Measurements from ENCODE around the gene DEAF1.
"Not testable (repeated sequence)": the region's sequence is repeated elsewhere in the genome, so short reads cannot be mapped to it uniquely, and the experiment has no call there.

Gene DEAF1

DNA sequence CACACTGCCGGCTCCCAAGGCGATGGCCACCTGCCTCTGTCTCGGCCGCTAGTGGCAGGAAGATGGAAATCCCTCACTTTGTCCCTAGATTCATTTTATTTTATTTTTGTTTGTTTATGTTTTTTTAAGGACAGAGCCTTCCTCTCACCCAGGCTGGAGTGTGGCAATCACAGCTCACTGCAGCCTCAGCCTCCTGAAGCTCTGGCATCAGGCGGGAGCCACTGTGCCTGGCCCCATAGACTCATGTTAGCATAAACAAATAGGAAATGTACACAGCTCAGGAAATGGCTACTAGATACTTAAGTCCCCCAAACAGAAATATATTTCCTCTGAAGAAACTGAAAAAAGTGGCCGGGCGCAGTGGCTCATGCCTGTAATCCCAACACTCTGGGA, 4.1 kb upstream of the DEAF1 start:
- DNase-seq = no peak

DNA sequence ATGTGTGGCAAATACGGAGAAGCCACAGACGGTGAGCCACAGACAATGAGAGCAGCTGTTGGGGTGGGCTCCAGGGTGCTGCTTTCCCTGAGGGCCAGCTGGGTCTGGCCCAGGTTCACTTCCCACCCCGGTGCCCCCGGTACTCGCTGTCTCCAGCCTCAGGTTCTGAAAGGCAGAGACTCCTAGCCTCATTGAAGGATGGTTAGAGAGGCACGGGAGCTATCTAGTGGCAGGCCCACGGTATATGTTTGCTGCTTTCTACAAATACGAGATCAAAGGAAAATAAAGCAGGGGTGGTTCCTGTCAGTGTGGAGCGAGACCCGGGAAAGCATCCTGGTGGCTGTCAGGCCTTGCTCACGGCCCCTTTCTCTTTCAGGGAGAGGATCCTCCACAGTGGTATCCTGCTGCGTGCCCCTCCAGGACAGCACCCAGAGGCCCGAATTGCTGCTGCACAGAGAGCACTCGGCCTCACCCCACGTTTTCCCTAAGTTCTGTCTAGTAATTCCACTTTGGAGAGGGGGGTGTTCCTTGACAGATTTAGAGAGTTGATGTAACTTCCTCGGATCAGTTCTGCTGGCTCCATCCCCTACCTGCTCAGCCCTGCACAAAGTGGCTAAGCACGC, 3.6 kb upstream of the DEAF1 start:
- DNase-seq = no peak

DNA sequence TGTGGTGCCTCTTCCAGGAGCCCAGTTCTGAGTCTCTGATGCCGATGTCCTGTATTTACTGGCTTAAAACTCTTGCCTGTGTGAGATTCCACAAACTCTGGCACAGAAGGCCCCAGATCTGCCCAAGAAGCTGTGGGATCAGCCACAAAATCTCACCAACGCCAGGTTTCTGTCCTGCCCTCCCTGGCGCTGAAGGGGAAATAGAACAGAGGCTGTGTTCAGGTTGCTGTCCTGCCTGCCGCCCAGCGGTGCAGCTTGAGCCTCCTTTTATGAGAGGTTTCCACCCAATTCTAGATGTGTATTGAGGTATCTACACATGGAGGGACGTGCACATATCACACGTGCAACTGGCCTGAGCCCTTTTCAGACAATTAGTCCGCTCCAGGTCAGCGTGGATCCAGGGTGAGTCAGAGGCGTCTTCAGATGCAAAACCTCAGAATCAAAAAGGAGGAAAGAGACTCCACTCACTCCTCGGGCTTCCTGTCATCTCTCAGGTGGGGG, 2.8 kb upstream of the DEAF1 start:
- DNase-seq = no peak

DNA sequence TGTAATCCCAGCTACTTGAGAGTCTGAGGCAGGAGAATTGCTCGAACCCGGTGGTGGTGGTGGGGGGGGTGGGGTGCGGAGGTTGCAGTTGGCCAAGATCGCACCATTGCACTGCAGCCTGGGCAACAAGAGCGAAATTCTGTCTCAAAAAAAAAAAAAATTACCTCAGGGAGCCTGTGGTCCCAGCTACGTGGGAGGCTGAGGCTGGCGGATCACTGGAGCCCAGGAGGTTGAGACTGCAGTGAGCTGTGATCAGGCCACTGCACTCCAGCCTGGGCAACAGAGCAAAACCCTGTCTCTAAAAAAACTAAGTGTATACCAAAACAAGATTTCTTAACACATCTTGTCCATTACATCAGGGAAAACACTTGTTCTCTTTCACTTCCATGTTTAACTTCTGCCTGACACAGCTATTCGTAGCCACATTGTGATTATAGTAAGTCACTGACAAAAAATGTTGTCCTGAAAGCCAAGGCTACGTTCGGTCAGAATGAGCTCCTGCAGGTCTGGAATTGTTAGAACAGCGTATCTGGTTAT, 2.0 kb upstream of the DEAF1 start:
- DNase-seq = no peak

DNA sequence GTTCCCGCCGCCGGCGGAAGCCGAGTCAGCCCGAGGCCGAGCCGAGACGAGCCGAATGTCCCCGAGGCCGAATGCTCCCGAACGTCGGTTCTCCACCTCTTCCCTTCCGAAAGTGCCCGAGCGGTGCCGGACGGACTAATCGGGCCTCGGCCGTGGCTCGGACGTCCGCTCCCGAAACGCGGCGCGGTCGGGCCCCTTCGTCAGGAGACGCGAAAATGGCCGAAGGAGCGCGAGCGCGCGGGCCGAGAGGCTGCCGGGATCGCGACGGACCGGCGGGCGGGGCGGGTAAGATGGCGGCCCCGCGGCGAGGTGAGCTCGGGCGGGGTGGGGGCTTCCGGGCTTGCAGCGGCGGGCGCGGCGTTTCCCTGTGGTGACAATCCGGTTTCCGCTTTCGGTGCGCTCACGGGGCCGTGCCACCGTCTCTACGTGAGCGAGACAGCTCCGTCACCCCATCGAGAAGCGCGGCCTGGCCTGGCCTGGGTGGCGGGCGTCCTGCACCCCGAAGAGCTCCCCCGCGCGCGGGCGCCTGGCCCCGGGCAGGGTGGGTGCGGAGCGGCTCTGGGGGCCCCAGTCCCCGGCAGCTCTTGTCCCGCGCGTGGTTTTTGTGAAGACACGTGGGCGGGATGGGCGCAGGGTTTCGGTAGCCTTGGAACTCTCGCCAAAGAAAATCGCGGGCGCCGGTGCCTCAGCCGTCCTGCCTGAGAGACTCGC, 671 bp upstream of the DEAF1 start, which contains the start of gene TMEM80:
TMEM80 (plus strand) TSS at position 279 of the 711 bp plus-strand sequence; CDS start at position 291, 12 bp downstream.
- peak; percentile 98 for DNase-seq

DNA sequence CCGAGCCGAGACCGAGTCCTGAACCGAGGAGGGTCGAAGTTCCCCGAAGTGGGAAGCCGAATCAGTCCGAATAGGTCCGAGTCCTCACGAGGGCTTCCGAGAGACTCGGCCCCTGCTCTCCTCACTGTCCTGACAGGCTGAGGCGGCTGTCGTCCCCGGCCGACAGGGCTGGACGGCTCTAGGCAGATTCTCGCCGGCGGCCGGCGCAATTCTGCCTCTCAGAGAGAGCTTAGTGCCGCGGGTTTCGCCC, 191 bp upstream of the DEAF1 start:
- no peak for DNase-seq

DNA sequence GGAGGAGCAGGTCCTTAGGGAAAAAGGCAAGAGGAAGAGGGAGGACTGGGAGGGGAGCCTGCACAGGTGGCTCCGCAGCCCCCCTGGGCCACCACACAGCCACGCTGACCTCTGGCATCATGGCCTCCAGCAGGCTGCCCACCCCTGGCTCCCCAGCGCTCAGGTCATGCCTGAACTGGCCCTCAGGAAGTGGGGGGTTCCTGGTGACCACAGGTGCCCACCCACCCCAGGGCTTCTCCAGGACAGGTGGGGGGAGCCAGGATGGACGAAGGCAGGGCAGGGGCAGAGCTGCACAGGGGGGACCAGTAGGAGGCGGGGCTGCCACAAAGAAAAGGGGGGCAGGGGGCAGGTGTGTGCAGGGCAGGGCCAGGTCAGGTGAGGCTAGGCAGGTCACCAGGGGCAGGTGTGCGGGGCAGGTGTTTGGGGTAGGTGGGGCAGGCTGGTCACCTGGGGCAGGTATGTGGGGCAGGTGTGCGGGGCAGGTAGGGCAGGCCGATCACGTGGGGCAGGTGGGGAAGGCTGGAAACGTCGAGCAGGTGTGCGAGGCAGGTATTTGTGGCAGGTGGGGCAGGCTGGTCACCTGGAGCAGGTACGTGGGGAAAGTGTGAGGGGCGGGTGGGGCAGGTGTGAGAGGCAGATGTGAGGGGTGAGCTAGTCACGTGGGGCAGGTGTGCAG, 997 bp downstream of the DEAF1 start:
- no peak for DNase-seq

DNA sequence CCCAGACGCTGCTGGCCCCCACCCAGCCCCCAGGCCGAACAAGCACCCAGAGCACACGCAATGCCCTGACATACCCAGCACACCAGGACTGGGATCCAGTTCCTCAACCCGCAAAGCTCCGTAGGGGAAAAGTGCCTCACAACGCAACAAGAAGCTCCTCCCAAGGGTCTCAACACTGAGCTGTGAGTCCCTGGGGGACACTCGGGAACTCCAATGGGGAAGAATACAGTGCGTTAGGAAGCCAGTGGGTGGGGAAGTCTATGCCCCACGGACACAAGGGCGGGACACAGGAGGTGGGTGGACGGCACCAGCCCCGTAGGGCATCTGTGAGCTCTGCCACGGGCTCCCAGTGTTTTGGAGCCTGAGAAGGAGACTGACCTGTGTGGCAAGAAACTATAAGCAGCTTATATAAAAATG, 1.6 kb downstream of the DEAF1 start:
- no peak for DNase-seq

DNA sequence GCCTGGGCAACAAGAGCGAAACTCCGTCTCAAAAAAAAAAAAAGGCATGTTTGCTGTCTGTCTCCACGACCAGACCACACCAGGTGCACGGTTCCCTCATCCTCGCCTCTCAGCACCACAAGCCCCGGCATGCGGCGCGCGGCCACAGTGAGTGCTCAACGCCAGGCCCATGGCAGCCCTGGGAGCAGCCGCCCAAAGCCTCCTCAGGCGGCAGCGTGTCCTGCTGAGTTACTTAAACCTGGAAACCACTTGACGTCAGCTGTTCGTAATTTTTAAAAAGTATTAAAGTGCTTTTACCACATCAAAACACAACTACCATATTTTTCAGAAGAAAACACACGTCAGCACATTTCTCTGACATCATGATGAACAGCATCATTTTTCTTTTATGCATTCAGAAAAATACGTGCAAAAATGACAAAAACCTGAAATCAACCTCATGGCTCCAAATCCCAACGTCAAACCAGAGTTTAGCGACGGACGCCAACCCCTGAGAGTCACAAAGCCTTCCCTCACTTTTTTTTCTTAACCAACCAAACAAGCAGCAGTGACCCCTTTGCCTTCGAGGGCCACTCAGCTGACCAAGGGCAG, 2.1 kb downstream of the DEAF1 start:
- DNase-seq = no peak

DNA sequence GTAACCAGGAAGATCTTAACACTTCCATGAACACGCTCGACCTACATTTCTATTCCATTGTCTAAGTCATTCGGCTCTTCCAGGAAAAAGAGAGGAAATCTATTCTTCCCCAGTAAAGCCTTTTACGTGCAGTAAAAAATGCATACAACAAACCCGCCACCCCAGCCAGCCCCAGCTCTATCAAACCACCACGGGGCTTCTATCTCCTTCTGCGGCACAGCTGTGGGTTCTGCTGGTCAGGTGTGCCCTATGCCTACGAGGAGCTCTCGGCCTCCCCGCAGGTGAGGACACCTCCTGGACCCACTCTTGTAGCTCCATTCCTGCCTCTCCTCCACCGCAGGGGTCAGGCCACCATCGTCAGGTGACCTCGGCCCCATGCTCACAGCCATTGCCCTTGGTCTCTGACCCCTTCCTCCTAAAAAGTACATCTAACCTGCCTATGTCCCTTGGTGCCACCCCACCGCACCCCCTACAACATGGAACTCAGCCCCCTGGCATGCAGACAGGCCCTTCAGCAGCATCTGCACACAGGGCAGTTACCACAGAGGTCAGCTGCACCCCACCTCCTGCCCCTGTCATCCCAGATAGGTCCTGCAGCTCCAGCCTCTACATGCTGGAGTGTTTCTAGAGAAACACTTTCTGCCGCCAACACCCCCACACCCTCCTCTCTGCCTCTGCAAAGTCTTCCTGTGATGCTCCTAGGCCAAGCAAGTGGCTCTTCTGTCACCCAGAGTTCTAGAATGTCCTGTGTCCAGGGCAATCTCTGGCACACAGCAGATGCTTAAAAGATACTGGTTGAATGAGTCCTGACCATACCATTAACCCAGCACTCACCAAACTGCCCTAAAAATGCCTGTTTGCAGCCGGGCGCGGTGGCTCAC, 3.1 kb downstream of the DEAF1 start:
- DNase-seq = no peak

DNA sequence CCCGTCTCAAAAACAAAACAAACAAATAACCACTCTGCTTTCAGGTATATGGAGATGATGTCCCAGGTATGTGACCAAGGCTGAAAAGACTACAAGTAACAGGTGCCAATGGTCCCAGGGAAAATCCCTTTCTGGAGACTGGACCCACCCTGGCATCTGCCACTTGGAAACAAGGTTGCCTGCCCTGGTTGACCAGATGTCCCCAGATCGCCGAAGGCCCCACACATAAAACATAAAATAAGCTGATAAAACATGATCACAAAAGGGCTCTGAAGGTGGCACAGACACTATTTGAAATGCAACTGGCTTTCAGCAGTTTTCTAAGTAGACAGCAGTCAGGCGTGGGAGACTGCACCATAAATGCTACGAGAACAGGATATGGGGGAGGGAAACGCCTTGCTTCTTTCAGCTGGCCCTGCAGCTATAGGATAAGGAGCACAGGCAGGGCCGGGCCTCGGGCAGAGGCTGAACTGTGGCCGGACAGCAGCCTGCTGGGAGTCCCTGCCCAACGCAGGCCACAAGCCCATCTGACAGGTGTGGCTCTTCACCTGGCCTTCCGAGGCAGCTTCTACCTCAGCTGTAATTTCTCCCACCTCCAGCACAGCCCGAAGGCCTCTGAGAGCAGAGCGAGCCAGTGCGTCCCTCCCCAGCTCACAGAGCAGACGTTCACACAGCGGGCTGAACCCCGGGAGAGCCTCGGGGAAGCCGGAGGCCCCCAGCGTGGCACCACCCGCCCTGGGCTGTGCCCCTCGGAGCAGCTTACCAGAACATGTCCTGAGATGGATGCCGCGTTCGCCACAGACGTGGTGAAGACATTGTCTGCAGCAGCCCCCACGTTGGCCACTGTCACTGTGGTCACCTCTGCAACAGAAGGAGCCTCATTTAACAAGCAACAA, 4.0 kb downstream of the DEAF1 start:
- DNase-seq = no peak

DNA sequence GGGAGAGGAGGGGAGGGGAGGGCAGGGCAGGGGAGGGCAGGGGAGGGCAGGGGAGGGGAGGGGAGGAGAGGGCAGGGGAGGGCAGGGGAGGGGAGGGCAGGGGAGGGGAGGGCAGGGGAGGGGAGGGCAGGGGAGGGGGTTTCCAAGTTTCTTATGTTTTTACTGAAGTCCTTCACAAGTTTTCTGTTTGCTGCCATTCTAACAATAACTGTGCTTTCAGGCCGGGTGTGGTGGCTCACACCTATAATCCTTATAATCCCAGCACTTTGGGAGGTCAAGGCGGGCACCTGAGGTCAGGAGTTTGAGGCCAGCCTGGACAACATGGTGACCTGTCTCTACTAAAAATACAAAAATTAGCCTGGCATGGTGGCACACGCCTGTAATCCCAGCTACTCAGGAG, 4.8 kb downstream of the DEAF1 start:
- not testable (repeated sequence) for DNase-seq

DNA sequence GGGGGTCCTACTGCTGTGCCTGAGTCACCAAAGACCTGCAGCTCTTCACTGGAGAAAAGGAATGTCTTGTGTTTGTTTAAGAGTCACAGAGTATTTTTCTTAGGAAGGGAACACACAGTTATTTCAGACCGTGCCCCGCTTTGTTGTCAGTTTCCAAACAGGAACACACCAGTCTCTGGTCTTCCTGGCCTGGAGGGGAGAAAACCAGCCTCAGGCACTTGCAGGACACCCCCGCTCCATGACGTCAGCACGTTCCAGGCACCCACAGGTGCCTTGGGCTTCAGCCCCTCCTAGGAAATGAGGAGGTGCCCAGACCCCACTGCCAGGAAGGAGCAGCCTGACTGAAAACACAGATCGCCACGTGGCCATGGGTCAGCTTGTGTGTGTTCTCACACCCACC, 5.4 kb downstream of the DEAF1 start:
- DNase-seq = no peak

DNA sequence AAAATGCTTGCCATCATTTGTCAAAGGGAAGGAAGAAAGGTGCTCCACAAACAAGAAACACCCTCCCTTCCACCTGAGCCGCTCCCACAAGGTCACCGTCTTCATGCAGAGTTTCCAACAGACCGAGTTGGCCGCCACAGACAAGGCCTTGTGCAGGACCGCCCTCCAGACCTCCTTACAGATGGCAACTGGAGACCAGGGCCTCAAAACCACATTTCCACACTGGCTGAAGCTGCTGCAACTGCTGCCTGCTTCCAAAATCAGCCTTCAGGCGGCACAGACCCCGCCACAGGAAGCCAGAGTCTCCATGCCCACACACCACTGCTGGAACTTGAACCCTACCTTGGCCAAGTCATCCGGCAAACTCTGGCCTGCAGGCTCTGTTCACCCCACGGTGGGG, 6.3 kb downstream of the DEAF1 start:
- DNase-seq = no peak

DNA sequence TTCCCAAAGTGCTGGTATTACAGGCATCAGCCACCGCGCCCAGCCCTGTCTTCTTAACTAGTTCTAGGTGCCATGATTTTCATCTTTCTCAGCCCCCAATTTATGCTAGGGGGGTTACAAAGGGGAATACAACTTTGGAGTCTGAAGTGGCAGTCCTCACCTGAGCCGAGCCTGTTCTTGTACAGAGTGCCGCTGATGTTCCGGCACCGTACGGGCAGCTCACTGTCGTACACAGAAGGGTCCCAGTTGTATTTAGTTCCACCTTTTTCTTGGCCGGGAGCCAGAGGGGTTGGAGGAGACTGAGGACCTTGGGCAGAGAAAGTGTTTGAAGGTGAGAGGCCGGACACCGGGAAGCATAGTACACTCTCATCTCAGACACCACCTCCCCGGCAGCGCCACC, 7.3 kb downstream of the DEAF1 start:
- no peak for DNase-seq

DNA sequence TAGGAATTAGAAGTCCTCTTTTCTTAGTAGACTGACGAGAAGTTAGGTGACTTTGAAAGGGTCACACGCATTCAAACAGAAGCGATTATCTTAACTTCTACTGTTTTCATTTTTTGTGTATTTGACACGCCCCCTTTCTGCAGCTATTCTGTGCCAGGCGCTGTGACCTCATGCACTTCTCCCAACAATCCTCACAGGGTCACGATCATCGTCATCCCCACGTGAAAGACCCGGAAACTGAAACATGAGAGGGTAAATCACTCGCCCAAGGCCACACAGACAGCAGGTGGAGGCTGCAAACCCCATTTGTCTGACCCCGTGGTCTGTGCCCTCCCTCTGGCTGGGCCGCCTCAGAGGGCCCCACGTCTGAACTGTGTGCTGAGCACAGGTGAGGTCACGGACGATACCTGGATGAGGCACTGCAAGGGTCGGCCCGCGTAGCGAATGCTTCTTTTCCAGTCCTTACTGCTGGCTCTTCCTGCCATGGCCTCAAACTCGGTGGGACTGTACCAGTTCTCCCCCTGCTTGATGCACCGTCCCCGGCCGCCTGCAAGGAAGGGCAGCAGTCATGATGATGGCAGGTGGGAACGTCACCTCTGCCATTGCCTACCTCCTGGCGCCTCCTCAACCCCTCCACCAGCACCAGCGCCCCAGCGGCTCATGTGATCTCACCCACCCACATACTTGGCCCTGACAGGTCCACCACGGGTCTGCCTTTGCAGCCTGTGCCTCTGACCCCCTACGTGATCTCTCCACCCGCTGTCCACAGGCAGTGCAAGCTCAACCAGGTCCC, 8.4 kb downstream of the DEAF1 start:
- DNase-seq = no peak

DNA sequence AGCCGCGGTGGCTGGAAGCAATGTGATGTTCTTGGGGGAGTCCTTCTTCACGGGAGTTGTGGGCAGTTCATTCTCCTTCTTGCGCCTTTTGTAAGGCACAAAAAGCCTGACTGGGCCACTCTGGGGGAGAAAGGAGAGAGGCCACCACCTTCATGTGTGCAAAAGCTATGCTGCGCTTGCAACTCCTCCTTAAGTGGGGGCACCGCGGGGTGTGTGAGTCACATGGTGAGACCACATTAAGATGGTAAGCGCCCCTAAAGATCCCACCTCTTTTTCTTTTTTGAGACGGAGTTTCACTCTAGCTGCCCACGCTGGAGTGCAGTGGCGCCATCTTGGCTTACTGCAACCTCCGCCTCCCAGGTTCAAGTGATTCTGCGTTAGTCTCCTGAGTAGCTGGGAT, 14.1 kb downstream of the DEAF1 start:
- no peak for DNase-seq

DNA sequence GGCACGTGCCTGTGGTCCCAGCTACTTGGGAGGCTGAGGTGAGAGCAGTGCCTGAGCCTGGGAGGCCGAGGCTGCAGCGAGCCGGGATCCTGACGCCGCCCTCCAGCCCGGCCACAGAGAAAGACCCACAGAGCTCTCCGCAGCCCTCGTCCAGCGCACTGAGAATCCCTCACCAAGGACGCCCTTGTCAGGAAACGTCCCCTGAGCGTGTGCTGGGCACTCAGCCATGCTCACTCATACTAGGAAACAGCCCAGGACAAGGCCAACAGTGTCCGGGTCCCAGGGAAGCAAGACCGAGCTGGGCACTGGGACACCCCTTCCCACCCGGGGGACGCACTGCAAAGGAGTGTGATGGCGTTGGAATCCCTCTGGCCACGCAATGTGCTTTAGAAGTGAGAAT, 14.5 kb downstream of the DEAF1 start:
- DNase-seq = no peak

DNA sequence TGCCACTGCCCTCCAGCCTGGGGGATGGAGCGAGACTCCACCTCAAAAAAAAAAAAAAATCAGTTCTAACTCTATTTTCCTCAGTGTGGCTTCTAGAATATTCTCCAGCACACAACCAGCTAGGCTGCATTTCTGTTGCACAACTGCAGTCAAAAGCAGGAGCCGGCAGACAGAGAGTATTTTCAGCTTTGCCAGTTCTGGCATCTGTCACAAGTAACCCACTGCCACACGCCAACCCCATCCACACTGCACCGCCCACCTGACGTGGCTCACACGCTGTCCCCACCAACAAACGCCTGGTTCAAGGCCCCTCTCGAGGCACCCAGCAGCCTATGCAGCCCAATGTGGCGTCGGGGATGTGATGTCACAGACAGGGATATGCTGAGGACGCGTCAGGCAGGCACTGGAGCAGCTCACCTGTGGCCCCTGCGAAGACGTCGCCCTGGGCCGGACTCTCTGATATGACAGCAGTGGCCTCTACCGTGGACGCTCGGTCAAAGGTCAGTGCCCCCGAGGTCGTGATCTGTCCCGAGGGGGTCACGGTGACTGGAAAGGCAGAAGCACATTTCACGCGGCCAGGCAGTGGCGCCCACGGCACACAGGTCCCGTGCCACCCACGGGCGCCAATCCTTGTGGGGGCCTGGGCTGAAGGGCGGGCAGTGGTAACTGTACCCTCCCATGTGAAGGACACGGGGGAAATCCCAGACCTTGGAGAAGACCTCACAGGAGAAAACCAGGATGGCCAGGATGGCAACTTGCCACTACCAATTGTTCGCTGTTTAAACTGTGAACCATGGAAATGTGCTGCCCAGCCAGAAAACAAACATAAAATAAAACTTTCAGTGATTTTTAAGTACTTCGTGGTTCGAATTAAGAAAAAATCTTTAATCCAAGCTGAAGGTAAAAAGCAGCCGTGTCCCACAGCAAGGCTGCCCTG, 15.5 kb downstream of the DEAF1 start:
- DNase-seq = no peak

DNA sequence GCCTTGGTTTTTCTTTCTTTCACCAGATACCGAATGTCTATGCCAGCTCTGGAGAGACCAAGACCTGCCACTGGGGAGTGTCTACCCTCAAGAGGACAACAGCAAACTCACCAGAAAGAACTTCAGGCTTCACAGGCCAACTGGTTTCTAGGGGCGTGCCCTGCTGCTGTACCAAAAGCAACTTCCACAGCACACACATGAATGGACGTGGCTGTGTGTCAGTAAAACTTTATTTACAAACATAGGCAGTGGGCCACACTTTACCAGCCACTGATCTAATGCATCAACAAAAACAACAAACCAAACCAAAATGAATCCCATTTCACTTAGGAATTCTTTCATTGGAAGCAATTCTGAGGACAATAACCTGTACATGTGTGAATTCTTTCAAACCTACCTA, 16.7 kb downstream of the DEAF1 start:
- DNase-seq = no peak
